Jurkat, Clone E6-1 (cell line): Measurements from ENCODE around the gene B3GNT9.

Experiments
- DNase-seq: peaks from one replicate; pipeline ENCODE4 v3.0.0-alpha.2; 2011; ENCODE audit warnings: low read depth, low spot score
- H3K4me3 ChIP-seq: 2 replicates; pipeline ENCODE4 v1.5.1; 2011; ENCODE audit warnings: mild to moderate bottlenecking, low read length, control low read depth, moderate library complexity

B3GNT9 gene

DNA sequence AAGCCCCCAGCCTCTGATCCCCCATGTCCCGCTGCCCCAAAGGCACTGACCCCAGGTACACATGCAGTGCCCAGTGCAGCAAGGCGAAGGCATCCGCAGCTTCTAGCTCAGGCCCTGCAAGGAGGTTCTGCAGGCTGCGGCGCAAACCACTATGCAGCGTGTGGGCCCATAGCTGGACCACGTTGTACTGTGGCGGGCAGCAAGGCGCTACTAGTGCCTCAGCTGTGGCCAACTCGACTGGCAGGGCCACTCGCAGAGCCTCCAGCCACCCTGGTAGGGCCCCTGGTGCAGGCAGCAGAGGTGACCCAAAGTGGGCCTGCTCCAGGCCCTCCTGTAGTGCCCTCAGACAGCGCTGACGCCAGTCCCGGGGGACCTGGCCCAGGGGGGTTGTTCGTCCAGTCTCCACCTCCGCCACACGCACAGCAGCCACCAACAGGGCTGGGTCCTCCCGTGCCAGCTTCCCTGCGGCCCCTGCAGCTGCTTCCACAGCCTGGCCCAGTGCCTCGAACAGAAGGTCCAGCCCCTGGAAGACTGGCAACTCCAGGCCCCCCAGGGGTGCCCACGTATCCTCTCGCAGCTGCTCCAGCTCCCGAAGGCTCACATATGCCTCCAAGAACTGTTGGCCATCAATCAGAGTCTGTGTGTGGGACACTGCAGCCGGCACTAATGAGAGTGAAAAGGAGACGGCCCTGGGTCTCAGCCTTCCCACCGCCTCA is 36.5 kb upstream of the B3GNT9 start:
- no peak for DNase-seq
- H3K4me3 ChIP-seq, result no peak overlapping the region

DNA sequence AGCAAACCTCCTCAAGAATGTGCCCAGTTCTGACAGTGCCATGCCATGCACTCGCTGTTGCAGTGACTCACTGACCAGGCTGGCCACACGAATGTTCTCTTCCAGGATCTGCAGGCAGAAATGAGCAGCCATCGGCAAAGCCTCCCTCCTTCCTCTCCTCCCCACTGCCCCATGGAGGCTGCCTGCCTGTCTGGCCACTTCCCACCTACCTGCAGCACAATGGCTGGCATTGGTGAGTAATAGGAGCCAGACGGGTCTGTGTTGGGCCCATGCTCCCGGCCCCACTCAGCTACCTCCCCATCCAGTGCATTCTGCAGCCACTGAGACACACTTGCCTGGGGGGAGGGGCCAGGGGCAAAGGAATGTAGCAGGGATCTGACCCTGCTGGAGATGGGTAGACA is 35.8 kb upstream of the B3GNT9 start:
- H3K4me3 ChIP-seq, result no peak overlapping the region
- no peak for DNase-seq

DNA sequence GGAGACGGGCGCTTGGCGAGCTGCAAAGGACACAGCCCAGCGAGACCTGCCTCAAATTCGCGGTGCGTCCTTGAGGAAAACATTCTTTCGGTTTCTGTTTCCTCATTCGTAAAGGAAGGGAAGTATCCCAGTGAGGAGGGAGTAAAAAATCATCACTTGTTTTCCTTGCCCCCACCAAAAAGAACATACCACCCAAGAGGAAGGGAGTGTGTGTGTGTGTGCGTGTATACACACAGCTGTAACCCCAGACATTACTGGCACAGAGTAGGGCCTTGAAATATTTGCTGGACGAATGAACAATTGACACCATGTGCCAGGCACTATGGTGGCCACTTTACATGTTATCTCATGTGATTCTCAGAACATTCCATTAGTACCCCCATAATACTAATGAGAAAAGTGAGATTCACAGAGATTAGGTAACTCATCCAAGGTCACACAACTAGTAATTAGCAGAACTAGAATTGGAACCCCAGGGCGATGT is 34.9 kb upstream of the B3GNT9 start:
- H3K4me3 ChIP-seq, result no peak overlapping the region
- DNase-seq, result no peak

DNA sequence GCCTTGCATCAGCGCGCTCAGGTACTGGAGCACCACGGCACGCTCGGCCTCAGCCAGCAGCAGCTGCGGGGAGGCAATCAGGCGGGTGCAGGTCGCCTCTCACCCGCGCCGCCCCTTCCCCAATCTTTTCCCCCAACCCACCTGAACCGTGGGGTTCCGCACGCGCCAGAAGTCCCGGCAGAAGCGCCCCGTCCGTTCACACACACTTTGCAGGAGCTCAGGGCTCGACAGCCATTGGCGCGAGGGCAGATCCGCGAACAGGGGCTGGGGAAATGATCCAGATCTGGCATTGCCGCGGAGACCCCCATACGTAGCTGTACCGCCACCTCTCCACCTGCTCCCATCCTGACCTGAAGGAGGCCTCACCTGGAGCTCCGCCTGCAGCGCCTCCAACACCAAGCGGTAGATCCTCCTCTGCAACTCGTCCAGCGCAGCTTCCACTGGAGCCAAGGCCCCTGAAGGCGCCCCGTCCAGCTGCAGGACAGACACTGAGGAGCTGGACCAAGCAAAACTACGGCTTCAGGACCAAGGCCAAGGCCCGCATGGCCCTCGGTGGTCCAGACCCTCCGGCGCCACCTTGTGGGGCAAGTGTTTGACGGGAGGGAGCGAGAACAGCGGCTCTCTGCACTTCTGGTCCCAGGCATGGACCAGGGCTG is 34.3 kb upstream of the B3GNT9 start:
- DNase-seq, result peak; percentile 46
- H3K4me3 ChIP-seq, result no peak overlapping the region

DNA sequence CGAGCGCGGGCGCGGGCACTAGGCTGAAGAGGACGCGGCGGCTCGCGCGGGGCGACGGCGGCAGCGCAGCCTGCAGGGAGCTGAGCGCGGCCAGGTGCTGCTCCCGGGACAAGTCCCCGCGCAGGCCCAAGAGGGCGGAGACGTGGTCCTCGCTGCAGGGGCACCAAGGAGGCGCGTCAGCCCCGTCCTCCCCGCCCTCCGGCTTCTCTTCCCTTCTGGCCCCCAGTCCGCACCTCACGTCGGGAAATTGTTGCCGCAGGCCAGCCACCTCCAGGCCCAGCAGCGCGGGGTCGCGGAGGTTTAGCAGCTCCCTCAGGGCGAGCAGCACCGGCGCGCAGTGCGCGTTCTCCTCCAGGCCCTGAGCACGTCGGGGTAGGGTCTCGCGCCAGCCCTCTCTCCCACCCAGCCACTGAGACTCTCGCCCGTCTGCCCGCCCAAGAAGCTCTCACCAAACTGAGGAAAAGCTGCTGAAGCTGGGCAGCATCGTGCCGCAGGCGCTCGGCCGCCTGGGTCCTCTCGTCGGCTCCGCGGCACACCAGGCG is 33.7 kb upstream of the B3GNT9 start:
- DNase-seq, result no peak
- peak overlapping the region; percentile 87 for H3K4me3 ChIP-seq

DNA sequence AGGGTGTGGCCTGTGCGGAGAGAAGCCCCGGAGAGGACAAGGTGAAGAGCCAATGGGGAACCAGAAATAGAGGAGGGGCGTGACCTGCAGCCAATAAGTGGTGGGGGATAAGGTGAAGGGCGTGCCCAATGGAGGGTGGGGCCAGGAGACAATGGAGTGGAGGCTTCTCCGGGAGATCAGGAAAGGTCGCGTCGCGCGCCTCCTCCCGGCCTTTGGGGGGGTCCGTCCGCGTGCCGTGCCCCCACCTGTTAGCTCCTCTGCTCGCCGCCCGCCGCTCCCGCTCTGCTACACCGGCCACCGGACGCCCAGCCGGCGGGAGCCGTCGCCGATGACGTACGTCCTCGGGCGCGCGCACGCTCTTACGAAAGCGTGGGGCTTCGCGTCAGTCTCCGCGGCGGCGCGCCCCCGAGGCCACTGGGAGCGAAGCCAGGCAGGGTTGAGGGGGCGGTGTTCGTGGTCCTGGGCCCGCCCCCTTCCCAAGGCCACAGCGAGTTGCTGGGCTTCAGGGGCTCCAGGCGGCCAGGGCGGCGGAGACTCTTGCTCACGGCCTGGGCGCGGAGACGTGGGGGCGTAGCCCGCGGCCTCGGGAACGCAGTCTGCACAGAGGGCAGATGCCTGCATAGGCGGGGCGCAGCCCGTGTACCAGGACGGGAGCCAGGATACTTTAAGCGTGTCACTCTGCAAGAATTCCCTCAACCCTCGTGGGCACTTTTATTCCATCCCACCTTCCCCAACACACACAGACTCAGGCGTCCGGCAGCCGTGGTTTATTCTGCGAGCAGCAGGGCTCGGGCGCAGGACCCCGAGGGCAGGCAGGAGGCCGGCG is 33.0 kb upstream of the B3GNT9 start, which contains the start of gene MATCAP1:
TSS of gene MATCAP1 (minus strand) at position 337 of the 826 bp plus-strand sequence. CDS start 3,353 bp downstream, outside the sequence.
- DNase-seq, result peak; percentile 98

DNA sequence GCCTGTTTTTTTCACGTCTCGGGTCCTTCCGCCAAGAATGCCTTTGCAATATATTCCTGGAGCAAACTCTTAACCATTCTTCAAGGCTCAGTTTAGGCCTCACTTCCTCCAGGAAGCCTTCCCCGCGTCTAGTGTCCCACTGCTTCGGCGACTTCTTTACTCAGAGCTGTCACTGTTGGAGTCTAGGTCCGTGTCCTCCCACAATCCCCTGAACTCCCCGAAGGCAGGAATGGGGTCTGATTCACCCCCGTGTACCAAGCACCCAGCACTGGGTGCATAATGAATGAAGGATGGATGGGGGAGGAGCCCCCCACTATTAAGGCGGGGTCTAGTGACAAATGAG is 32.5 kb upstream of the B3GNT9 start:
- H3K4me3 ChIP-seq, result peak overlapping the region; percentile 87
- no peak for DNase-seq

More for the DNA sequence above, 33.0 kb upstream of the B3GNT9 start, which contains the start of gene MATCAP1:
- H3K4me3 ChIP-seq, result peak within 1 kb of the TSS; percentile 87

DNA sequence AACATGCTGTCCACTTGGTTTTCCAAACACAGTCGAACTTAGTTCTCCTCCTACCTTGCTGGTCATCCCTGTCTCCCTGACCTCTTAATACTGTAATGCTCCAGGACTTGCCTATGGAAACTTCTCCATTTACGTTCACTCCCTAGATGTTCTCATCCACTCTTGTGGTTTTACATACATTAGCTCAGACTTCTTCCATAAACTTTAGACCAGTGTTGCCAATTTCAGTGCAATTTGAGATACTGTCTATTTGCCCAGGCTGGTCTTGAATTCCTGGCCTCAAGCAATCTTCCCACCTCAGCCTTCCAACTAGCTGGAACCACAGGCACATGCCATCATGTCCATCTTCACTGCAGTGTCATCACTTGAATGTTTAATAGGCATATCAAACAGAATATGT is 31.5 kb upstream of the B3GNT9 start:
- peak overlapping the region; percentile 87; the same call in 1 of the 2 replicates for H3K4me3 ChIP-seq
- no peak for DNase-seq

DNA sequence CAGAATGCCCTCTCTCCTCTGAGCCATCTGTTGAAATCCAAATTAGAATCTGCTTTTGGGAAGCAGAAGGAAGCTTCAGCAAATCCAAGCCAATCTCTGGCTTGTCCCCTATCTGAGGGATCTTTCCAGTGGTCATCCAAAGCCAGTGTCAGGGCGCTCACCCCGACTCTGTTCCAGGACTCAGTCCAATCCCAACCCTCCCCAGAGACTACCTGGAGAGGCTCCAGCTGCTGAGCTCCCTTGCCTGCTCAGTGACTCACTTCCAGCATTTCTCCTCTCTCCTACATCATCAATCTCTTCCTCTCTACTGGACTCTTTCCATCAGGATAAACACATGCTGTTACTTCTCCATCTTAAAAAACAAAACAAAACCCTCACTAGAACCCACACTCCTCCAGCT is 30.5 kb upstream of the B3GNT9 start:
- DNase-seq, result no peak
- no peak overlapping the region for H3K4me3 ChIP-seq

DNA sequence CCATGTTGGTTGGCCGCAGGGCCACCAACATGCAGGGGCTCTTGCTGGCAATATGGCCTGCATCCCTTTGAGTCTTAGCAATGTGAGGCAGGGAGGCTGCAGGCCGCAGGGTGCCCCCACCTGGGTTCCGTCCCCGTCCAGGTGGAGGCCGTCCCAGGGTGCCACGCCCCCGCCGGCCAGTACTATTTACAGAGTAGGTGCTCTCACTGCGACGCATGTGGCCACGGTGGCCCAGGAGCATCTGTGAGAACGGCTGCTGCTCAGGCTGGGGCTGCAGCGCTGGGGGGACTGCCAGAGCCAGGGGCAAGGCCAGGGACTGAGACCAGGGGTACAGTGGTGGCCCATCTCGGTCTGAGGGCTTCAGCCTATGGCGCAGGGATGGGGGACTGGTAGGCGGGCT is 29.4 kb upstream of the B3GNT9 start:
- no peak overlapping the region for H3K4me3 ChIP-seq
- no peak for DNase-seq

DNA sequence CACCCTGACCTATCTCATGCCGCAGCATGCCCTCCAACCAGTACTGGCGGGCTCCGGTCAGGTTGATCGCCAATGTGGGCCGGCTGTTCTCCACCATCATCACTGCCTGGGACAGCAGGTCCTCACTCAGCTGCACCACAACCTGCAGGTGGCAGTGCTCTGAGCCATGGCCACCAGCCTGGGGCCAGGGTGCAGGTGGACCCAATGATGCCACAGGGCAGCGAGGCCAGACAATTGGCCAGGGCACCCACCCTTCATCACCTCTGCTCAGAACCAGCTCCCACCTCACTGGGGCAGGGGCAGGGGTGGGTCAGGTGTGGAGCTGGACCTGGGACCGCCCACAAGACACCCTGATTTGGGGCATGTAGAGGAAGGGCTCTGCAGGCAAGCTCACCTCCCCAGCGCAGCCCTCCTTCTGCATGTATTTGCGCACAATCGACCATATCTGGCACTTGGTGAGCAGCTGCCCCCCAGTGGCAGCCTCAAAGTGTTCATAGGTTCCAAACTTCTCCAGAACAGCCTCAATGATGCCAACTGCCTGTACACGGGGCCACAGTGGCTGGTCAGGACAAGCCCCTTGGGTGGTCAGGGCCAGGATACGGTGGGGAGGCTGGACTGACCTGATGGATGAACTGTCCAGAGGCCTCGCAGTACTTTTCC is 28.8 kb upstream of the B3GNT9 start:
- no peak overlapping the region for H3K4me3 ChIP-seq
- no peak for DNase-seq

DNA sequence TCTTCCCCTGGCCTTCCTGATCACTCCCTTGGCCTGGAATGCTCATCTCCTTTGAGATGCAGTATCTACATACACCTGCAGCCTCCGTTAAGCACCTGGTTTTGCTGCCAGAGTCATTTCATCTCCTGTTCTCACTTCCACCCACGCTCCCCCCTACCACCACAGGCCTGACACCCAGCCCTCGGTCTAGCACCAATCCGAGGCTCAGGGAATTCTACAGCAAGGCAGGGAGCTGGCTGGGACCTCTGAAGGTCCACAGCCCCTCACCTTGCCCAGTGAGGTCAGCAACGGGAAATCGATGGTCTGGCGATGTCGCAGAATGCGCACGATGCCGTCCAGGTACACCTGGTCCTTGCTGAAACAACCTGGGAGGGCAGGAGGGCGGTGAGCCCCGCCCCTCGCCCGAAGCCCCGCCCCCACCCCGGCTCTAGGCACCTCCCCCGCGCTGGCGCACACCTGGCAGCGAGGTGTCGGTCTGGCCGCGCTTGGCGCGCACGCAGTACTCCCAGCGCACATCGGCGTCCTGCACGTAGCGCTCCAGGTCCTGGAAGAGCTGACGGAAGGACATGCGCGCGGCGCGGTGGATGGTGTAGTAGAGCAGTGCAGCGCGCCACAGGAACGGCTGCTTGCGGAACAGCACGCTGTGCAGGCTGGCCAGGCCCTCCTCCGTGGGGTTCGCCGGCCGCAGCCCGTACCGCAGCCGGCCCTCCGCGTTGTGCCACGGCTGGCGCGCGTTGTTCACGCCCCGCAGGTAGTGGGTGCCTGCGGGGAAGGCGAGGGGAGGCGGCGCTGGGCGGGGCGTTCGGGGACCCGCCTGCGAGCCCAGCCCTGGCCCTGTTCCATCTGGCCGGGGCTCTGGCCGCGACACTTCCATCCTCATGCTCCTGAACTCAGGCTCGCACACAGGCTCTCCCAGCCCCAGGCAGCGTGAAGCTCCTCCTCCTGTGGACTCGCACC is 27.2 kb upstream of the B3GNT9 start:
- no peak for DNase-seq
- H3K4me3 ChIP-seq, result no peak overlapping the region

DNA sequence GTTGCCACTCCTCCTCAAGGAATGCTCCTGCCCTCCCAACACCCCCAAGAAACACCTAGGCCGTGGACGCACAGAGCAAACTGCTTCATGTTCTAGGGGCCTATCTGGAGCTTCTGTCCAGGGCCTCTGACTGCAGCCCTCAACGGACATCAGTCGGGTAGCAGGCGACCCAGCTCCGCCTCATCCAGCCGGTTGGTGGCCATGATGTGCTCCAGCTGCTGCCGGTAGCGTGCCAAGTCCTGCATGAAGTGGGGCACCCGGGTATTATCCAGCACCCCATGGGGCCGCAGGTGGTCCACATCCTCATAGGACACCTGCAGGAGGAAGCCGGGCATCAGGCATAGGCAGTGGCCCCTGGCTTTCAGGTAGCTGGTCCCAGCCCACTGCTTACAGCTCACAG is 25.9 kb upstream of the B3GNT9 start:
- H3K4me3 ChIP-seq, result no peak overlapping the region
- DNase-seq, result no peak

DNA sequence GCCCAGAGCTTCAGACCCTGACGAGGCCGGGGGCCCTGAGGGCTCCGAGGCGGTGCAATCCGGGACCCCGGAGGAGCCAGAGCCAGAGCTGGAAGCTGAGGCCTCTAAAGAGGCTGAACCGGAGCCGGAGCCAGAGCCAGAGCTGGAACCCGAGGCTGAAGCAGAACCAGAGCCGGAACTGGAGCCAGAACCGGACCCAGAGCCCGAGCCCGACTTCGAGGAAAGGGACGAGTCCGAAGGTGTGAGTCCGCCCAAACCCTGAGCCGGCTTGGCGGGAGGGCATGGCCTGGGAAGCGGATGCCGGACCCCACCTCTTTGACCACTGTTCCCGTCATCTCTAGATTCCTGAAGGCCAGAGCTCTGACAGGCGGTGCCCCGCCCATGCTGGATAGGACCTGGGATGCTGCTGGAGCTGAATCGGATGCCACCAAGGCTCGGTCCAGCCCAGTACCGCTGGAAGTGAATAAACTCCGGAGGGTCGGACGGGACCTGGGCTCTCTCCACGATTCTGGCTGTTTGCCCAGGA is 24.0 kb upstream of the B3GNT9 start:
- peak overlapping the region; percentile 40 for H3K4me3 ChIP-seq
- DNase-seq, result no peak

DNA sequence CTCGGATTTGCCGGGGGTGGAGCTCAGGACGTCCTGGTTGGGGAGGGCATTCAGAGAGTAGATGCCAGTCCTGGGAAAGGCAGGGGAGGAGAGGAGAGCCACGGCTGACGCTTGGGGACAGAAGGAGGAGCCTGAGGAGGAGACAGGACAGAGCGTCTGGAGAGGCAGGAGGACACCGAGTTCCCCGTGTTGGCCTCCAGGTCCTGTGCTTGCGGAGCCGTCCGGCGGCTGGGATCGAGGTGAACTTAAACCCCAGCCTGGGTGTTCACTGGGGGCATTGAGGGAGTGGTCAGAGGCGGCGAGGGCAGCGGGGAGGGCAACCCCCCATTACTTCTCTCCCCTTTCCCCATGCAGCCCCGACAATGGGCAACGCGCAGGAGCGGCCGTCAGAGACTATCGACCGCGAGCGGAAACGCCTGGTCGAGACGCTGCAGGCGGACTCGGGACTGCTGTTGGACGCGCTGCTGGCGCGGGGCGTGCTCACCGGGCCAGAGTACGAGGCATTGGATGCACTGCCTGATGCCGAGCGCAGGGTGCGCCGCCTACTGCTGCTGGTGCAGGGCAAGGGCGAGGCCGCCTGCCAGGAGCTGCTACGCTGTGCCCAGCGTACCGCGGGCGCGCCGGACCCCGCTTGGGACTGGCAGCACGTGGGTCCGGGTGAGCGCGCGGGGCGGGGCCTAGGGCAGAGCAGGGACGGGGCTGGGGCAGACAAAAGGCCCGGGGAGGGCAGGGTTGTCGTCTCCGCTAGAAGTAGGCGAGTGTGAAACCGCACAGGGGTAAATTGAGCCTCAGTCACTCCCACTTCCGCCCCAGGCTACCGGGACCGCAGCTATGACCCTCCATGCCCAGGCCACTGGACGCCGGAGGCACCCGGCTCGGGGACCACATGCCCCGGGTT is 23.3 kb upstream of the B3GNT9 start:
- no peak for DNase-seq
- peak overlapping the region; percentile 40 for H3K4me3 ChIP-seq

DNA sequence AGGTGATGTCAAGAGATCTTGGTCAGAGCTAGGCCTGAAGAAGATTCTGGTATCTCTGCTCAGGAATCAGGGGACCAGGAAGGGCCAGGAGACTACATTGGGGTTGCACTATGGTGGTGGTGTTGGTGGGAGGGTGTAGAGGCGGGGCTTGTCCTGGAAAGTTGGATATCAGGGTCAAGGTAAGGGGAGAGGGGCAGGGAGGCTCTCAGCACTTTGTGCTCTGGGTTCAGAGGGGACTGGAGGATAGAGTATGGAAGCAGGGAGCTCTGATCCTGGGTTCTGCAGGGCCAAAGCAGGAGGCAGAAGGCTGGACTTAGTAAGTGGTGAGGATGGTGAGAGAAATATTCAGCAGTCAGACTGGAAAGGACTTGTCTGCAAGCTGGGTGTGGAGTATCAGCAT is 22.5 kb upstream of the B3GNT9 start:
- DNase-seq, result no peak
- H3K4me3 ChIP-seq, result peak overlapping the region; percentile 40
